Cardiac muscle cell (in vitro differentiated cells and primary cell): Measurements from ENCODE around the gene ZNF746. TPM values are rescaled to one million over a fixed set of nuclear protein-coding genes. Genes with fewer than 3 reads are reported as not detected.
"Not testable (repeated sequence)": the region's sequence is repeated elsewhere in the genome, so short reads cannot be mapped to it uniquely, and the experiment has no call there.

Experiments used
- DNase-seq, 2 donors: peaks; one replicate each; pipeline versions ENCODE4 v3.0.0 to v3.0.0-alpha.2; 2010 to 2017; ENCODE audit warnings: low read depth in 1 of 2, low spot score in 1 of 2
- H3K27ac ChIP-seq: fragments of 200-600 bp; sonication (generic); 2 replicates; pipeline ENCODE4 v1.5.1; 2016
- H3K27me3 ChIP-seq: fragments of 200-600 bp; sonication (generic); 2 replicates; pipeline ENCODE4 v1.6.0; 2016; ENCODE audit warnings: control low read depth
- H3K36me3 ChIP-seq: fragments of 200-600 bp; sonication (generic); 2 replicates; pipeline ENCODE4 v1.5.1; 2016; ENCODE audit warnings: control low read depth
- H3K4me1 ChIP-seq: fragments of 200-600 bp; sonication (generic); 2 replicates; pipeline ENCODE4 v1.8.1; 2017; ENCODE audit warnings: low read depth, mild to moderate bottlenecking, mixed run types
- H3K4me3 ChIP-seq: fragments of 200-600 bp; sonication (generic); 2 replicates; pipeline ENCODE4 v1.5.1; 2016; ENCODE audit warnings: mild to moderate bottlenecking
- H3K9me3 ChIP-seq: fragments of 200-600 bp; sonication (generic); 2 replicates; pipeline ENCODE4 v1.5.1; 2017; ENCODE audit warnings: low read depth, mild to moderate bottlenecking, control low read depth
- CTCF ChIP-seq: IDR thresholded peaks from 2 replicates; pipeline ENCODE4 v1.5.1; 2012; ENCODE audit warnings: low read depth, mild to moderate bottlenecking, low read length
- polyA plus RNA-seq: library from polyadenylated mRNA; unstranded; fragments of >200 nt; fragmentation: Nextera tagmentation; extraction: Ambion mirVana; gene quantifications from 2 replicates; pipeline ENCODE4 v1.2.1, GENCODE V29; 2016
- total RNA-seq: library from RNA; depleted of rRNA; stranded (reverse); fragments of >200 nt; gene quantifications from 2 replicates; pipeline ENCODE4 v1.2.3, GENCODE V29; 2016

The ZNF746 gene
- total and polyA plus RNA-seq, 2 experiments from 2014 or later: 19.7 to 32.9 TPM

- no peak for TF ChIP-seq CTCF
- Histone ChIP-seq H3K27me3 (peaks cover 18% of the 10 kb centered on the region), H3K9me3 (no peaks in the 10 kb centered on the region), H3K27ac (peak overlapping the region; percentile 38), H3K4me1 (peaks cover 5% of the 10 kb centered on the region), H3K36me3 (peaks cover 19% of the 10 kb centered on the region), H3K4me3 (peak overlapping the region; percentile 58)
- peak; percentile 47 to 48 for DNase-seq
Measured at GRCh38 chr7:149496642-149497391, 792 bp downstream of the ZNF746 start.

GRCh38 chr7:149495785-149496641 lies 1.6 kb downstream of the ZNF746 start:
- H3K27me3 ChIP-seq: peaks cover 18% of the 10 kb centered on the region

GRCh38 chr7:149494738-149495368 lies 2.8 kb downstream of the ZNF746 start:
- Histone ChIP-seq H3K9me3 (no peaks in the 10 kb centered on the region), H3K4me3 (no peak overlapping the region)
- TF ChIP-seq CTCF: no peak

More at GRCh38 chr7:149495785-149496641, 1.6 kb downstream of the ZNF746 start:
- Histone ChIP-seq H3K4me1 (peaks cover 5% of the 10 kb centered on the region), H3K27ac (no peak overlapping the region), H3K9me3 (no peaks in the 10 kb centered on the region), H3K36me3 (peaks cover 27% of the 10 kb centered on the region), H3K4me3 (peak overlapping the region; percentile 58)
- no peak for TF ChIP-seq CTCF
- DNase-seq: peak; percentile 88 to 90

GRCh38 chr7:149493975-149494374 lies 3.6 kb downstream of the ZNF746 start:
- H3K4me1 ChIP-seq, H3K27ac ChIP-seq, DNase-seq, H3K4me3 ChIP-seq, H3K27me3 ChIP-seq, H3K9me3 ChIP-seq: not testable (repeated sequence)
- peaks cover 44% of the 10 kb centered on the region for H3K36me3 ChIP-seq

More at GRCh38 chr7:149494738-149495368, 2.8 kb downstream of the ZNF746 start:
- DNase-seq: peak in 1 of 2 donors; percentile 72
- H3K4me1 ChIP-seq: peaks cover 5% of the 10 kb centered on the region
- H3K27me3 ChIP-seq: peaks cover 8% of the 10 kb centered on the region
- peaks cover 35% of the 10 kb centered on the region for H3K36me3 ChIP-seq
- no peak overlapping the region for H3K27ac ChIP-seq

- peaks cover 5% of the 10 kb centered on the region for H3K4me1 ChIP-seq
- H3K9me3 ChIP-seq: no peaks in the 10 kb centered on the region
- H3K4me3 ChIP-seq: no peak overlapping the region
- H3K27ac ChIP-seq: no peak overlapping the region
- no peaks in the 10 kb centered on the region for H3K27me3 ChIP-seq
- peaks cover 45% of the 10 kb centered on the region for H3K36me3 ChIP-seq
- no peak for DNase-seq
- TF ChIP-seq CTCF: no peak
Measured at GRCh38 chr7:149493366-149493765, 4.2 kb downstream of the ZNF746 start.
